CD1c-positive myeloid dendritic cell (primary cell): ENCODE results near the gene TRAPPC12.
"Not testable (repeated sequence)": the region's sequence is repeated elsewhere in the genome, so short reads cannot be mapped to it uniquely, and the experiment has no call there.

ENCODE experiments used
- DNase-seq: peaks from one replicate; pipeline ENCODE4 v3.0.0-alpha.2; 2016; ENCODE audit errors: extremely low spot score

Gene TRAPPC12

GRCh38 chr2:3505771-3506170 is 126.3 kb downstream of the TRAPPC12 start:
- DNase-seq = no peak

DNA sequence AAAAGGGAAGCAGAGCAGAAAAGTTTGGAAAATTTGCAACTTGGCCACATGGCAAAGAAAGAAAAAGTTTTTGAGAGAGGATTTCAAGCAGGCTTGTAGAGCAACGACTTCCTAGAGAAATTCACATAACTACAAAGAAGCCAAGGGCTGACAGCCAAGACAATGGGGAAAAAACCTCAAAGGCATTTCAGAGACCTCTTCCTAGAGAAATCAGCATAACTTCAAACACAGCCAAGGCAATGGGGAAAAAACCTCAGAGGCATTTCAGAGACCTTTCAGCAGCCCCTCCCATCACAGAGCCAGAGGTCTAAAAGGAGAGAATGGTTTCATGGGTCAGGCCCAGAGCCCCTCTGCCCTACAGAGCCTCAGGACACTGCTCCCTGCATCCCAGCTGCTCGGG is 132.6 kb downstream of the TRAPPC12 start:
- no peak for DNase-seq

DNA sequence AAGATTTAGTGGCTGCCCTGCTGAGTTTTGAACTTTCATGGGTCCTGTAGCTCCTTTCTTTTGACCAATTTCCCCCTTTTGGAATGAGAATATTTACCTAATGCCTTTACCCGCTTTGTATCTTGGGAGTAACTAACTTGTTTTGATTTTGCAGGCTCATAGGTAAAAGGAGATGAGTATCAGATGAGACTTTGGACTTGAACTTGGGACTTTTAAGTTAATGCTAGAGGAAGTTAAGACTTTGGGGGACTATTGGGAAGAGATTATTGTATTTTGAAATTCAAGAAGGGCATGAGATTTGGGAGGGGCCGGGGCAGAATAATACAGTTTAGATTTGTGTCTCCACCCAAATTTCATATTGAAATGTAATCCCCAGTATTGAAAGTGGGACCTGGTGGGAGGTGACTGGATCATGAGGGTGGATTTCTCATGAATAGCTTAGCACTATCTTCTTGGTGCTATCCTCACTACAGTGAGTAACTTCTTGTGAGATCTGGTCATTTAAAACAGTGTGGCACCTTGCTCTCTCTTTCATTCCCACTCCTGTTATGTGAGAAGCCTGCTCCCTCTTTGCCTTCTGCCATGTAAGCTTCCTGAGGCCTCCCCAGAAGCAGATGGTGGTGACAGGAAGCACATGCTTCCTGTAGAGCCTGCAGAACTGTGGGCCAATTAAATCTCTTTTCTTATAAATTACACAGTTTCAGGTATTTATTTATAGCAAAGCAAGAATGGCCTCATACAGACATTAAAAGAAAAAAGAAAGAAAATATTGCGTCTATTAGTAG is 133.7 kb downstream of the TRAPPC12 start:
- no peak for DNase-seq

GRCh38 chr2:3515438-3515837 is 135.9 kb downstream of the TRAPPC12 start:
- not testable (repeated sequence) for DNase-seq

- no peak for DNase-seq
These were observed 137.3 kb downstream of the TRAPPC12 start for GRCh38 chr2:3516831-3517230.

GRCh38 chr2:3517948-3518495 is 138.5 kb downstream of the TRAPPC12 start:
- DNase-seq = no peak

DNA sequence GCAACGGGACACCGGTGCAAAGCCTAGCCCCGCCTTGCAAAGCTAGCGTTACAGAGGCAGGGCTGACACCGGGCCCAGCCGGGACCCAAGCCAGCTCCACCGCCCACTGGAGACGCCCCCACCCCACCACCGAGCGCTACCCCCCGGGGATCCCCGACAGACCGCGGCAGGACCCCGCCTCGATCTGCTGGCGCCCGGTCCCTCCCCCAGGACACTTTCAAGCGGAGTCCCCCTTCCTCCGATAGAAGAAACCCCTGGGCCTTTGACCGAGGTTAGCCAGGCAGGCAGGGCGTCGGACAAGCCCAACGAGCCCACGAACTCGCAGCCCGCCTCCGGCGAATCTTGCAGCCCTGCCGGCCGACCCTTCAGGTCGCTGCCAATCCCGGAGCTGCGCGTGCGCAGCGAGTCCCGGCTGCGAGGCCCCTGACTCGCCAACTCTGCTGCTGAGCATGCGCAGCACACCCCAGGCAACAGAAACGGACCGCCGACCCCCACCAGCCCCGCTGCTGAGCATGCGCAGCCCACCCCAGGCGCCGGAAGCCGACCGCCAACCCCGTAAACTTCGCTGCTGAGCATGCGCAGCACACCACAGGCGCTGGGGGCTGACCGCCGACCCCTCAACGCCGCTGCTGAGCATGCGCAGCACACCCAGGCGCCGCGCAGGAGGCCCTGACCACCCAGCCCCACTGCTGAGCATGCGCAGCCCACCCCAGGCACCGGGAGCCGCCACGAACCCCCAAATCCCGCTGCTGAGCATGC is 139.2 kb downstream of the TRAPPC12 start:
- peak; percentile 98 for DNase-seq

DNA sequence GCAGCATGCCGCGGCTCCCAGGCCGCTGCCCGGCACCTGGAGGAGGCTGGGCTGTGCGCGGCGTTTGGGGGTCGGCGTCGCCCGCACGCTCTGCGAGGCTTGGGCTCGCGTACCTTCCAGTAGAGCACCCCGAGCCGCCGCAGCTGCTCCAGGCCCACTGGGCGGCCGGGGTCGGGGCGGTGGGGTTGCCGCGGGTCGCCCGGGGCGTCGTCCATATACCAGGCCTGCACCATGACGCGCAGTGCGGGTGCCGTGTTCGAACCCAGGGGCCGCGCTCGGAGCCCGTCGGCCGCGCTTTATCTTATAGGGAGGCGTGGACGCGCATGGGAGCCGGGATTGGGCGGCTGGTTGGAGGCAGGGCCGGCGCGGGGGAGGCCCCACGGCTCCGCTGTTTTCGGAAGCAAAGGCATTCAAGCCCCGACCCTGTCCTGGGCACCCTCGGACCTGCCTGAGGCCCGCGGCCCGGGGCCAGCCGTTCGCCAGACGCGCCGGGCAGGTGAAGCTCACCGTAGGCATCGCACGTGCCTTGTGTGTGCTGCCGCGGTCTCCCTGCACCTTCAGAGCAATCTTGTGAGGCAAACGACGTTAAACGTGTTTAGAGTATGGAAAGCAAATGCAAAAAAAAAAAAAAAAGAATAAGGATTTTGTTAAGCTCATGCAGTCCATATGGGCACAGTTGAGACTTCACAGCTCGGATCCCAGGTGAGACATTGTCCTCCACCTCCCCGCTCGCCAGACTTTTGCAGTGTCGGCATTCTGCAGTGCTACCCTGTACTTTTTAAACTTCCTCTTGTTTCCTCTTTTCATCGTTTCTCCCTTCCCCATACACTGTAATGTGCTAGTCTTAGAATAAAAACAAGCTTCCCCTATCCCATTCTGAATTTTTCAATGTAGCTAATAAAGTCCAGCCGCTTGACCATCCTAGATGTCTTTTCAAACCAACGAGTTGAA is 140.0 kb downstream of the TRAPPC12 start, which contains the start of gene ADI1:
TSS of gene ADI1 (minus strand) at position 277 of the 951 bp plus-strand sequence. CDS start at position 233, 44 bp downstream.
- peak; percentile 89 for DNase-seq

GRCh38 chr2:3520591-3520990 is 141.1 kb downstream of the TRAPPC12 start:
- DNase-seq = no peak

DNA sequence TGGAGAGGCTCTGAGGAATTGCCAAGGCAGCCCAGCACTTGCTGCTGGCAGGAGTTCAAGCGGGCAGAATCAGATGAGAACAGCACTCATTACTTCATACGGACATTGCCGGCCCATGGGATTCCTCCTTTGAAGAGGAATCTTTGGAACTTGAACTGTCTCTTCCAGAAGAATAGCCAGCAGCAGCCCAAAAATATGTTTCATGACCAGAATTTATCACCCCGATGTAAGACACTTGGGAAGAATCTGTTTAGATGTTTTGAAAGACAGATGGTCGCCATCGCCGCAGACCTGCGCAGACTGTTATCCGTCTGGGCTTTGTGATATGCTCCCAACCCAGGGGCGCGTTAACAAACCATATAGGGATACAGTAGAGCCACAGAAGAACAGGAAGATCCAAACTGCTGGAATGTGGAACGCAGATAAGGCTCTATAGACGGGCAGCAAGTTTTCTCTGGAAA is 143.5 kb downstream of the TRAPPC12 start:
- DNase-seq = no peak

DNA sequence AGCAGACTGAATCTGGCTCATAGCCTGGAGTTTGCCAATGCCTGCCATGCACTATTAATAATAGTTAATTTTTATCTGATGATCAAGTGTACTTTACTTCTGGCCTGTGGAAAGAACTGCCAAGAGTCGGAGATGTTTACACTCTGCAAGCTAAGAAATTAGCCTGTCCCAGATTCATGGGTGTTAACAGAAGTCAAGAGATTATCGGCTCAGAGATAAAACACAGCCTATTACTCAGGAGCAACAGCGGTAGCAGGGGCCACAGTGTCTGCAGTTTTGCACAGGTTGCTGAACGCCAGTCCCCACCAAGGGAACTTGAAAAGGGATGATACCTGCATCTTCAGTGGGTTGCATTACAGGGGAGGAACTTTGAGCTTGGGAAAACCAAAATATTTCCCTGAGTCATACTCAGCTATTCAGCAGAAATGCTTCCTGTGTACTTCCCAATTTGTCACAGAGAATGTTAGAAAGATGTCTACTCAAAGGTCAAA is 144.1 kb downstream of the TRAPPC12 start:
- peak; percentile 28 for DNase-seq

GRCh38 chr2:3526871-3527270 is 147.4 kb downstream of the TRAPPC12 start:
- no peak for DNase-seq

DNA sequence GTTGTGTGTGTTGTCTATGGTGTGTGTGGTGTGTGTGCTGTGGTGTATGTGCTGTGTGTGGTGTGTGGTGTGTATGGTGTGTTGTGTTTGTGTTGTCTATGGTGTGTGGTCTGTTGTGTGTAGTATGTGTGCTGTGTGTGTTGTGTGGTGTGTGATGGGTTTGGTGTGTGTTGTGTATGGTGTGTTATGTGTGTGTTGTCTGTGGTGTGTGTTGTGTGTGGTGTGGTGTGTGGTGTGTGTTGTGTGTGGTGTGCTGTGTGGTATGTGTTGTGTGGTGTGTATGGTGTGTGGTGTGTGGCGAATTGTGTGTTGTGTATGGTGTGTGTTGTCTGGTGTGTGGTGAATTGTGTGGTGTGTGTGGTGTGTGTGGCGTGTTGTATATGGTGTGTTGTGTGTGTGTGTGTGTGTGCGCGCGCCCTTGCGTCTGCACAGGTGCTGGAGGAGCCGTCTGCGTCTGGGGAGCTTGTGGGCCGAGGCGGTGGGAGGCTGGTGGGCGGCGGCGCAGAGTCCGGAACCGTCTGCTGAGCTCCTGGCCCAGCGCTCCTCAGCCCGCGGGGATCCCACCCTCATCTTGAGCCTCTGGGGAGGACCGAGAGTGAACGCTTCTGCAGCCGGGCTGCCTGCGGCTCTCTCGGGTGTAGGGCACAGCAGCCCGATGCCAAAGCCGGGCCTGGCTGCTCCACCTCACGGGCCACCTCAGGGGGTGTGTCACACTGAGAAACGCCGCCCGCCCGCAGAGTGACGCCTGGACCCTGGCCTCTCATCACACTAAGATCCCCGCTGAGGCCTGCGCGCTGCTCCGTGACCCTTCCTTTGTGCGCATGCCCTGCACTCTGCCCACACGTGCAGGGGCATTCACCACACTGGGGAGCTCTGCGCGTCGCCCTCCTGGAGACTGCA is 148.6 kb downstream of the TRAPPC12 start:
- no peak for DNase-seq
